Measurements from ENCODE around the gene ACSL1.
"Not testable (repeated sequence)": the region's sequence is repeated elsewhere in the genome, so short reads cannot be mapped to it uniquely, and the experiment has no call there.

ACSL1 gene

GRCh38 chr4:184787766-184788503 is 37.8 kb downstream of the ACSL1 start:
- DNase-seq: no peak

GRCh38 chr4:184785813-184786212 is 40.0 kb downstream of the ACSL1 start:
- no peak for DNase-seq

- DNase-seq: no peak
These were observed 41.0 kb downstream of the ACSL1 start for GRCh38 chr4:184784628-184785257.

- no peak for DNase-seq
These were observed 42.9 kb downstream of the ACSL1 start for GRCh38 chr4:184782731-184783373.

DNA sequence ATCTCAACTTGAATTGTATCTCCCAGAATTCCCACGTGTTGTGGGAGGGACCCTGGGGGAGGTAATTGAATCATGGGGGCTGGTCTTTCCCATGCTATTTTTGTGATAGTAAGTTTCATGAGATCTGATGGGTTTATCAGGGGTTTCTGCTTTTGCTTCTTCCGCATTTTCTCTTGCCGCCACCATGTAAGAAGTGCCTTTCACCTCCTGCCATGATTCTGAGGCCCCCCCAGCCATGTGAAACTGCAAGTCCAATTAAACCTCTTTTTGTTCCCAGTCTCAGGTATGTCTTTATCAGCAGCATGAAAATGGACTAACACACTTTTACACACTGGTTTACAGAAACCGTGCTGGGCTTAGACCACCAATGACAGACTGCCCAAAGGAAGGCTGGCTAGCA is 46.6 kb downstream of the ACSL1 start:
- DNase-seq: not testable (repeated sequence)

GRCh38 chr4:184778325-184778724 is 47.4 kb downstream of the ACSL1 start:
- no peak for DNase-seq

GRCh38 chr4:184776821-184777220 is 48.9 kb downstream of the ACSL1 start:
- DNase-seq: no peak

DNA sequence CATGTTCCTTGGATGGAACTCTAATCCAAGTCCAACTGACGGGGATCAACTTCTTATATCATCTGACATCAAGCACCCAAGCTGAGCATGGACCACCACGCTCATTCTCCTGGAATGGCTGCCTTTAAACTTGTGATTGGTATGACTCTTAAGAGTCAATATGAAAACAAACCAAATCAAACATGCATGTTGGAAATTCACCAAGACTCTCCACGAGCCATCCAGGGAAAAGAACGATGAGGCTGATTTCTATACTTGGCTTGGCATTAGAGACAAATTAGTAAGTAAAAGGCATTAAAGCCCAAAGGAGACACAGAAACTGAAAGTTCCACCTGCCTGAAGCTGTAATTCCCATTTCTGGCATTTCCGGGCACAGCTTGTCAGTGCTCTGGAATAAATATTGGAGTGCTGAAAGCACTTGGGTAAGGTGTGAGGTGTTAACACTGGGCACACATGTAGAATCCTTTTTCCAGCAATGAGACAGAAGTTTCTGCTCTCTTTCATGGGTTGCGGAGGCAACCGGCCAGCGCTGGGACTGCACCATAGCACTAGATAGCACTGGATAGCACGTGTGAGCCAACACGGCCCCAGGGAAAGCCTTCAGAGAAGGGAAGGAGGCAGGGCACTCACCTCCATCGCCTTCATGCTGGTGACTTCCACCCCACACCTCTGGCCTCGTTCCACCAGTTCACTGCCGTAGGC is 49.8 kb downstream of the ACSL1 start:
- DNase-seq: no peak

GRCh38 chr4:184774152-184774551 is 51.6 kb downstream of the ACSL1 start:
- DNase-seq: no peak

DNA sequence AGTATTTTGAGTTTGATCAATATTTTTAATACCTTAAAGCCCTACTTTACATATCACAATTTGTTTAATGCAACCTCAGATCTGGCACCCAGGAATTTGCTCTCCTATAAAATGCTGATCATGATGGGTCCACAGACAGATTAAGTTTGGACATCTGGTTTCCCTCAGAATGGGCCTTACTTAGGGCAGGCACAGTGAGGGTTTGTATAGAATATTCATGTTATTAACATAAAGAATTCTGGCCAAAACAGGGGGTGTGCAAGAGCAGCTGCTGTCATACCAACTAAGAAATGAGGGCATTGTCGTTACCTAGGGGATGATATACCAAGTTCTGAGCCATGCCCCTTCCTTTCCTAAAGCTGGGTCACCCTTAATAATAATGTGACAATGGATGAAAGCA is 54.4 kb downstream of the ACSL1 start:
- no peak for DNase-seq

GRCh38 chr4:184769141-184769765 is 56.5 kb downstream of the ACSL1 start:
- no peak for DNase-seq

- DNase-seq: no peak
These were observed 57.5 kb downstream of the ACSL1 start for GRCh38 chr4:184768296-184768695.

DNA sequence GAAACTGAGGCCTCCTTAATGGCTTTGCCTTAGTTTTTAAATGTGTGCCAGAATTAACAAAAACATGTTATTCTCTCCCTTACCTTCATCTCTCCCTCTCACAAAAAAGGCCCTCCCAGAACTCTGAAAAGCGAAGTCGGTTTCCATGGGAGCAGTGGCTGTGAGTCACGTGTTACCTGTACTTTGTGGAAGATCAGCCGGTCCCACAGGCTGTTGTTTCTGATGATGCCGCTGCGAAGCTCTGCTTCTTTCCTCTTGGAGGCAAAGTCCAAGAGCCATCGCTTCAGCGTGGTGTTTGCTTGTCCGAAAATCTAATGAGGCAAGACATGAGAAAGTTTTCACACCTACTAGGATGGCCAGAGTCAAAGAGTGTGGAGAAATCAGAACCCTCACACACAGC is 59.3 kb downstream of the ACSL1 start:
- no peak for DNase-seq

DNA sequence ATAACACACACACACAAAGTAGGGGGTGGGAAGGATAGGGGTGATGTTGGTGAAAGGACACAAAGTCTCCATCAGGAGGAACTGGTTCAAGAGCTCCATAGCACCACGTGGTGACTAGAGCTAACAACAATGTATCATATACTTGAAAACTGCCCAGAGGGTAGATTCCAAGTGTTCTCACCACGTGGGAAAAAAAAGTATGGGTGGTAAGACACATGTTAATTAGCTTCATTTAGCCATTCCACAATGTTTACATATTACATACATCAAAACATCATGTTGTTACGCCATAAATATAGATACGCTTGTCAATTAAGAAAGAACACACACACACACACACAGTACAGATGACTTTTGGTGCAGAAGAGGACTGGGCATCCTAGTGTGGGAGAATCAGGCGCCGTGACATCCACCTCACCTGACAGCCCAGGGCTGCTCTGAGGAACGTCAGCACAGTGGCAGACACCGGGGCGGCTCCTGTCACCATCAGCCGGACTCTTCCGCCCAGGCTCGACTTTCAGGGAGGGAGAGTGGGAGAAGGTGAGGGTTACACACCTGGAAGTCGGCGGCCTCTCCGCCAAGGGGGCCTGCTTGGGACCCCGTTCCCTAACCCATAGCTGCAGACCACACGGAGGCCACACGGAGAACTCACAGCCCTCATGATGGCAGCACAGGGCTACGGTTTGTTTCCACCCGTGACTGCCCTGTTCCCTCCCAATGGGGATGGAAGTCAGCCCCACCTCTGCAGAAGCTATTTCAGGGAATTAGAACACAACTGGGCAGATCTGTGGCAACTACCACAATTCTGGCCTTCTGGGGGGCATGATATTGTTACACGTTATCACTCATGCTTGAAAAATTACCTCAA is 60.1 kb downstream of the ACSL1 start:
- DNase-seq: no peak

DNA sequence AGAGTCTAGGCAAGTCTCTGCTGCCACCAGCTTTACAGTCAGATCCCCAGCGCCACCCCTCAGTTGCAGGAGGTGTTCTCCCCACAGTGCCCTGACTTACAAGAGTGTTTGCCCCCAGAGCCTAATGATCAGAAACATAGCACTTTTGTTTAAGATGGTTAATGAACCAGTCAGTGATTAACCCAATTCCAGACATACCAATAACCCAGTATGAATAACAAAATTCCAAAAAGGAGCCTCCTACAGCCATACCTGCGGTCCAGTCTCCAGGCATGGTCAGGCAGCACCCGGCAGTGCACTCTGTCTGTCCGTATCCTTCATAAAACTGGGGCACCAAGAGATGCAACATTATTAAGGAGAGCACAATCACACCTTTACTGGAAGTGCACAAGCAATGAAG is 61.2 kb downstream of the ACSL1 start:
- no peak for DNase-seq

DNA sequence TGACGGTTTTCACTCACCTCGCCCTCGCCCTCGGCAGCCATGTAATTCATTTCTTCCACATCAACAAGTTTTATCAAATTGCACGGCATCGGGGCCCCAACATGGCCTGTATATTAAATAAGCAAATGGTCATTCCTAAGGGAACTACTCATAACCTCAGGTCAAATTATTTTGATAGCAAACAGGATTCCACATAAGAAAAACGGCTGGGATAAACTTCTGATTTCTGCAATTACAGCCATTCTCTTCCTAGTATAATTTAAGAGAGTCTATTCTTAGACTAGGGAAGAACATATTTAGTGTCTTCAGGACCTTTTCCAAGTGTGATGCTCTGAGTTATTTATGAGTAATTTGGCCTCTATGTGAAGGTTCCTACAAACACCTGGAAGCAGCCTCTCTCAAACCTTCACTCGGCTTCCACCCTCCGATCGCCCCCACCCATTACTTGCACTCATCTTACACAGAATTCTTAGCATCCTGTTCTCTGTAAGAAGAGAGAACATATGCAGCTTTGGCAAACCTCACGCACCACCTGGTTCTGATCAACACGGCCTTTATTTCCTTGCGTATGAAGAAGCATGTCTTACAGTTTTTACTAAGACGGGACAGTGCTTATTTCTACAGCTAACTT is 62.5 kb downstream of the ACSL1 start:
- no peak for DNase-seq

- DNase-seq: no peak
These were observed 63.7 kb downstream of the ACSL1 start for GRCh38 chr4:184762100-184762499.

- DNase-seq: no peak
These were observed 65.1 kb downstream of the ACSL1 start for GRCh38 chr4:184760681-184761080.

- no peak for DNase-seq
These were observed 68.0 kb downstream of the ACSL1 start for GRCh38 chr4:184757810-184758209.

GRCh38 chr4:184756399-184756798 is 69.4 kb downstream of the ACSL1 start:
- DNase-seq: no peak

- DNase-seq: no peak
These were observed 70.5 kb downstream of the ACSL1 start for GRCh38 chr4:184755278-184755677.

Measured in T-helper 9 cell (primary cell).